HFF-Myc (cell line): Measurements from ENCODE around the gene RNGTT.

Experiments used
- DNase-seq: peaks from one replicate; pipeline ENCODE4 v3.0.0-alpha.2; 2011; ENCODE audit warnings: low read depth; ENCODE audit errors: extremely low read depth
- H3K4me3 ChIP-seq: replicated peaks from 2 replicates; pipeline ENCODE4 v1.5.1; 2011; ENCODE audit warnings: low read depth, mild to moderate bottlenecking, control low read depth, low read length
- TF ChIP-seq, protein P1 (sequence below): IDR thresholded peaks from 2 replicates; pipeline ENCODE4 v1.5.1; 2012; ENCODE audit warnings: mild to moderate bottlenecking, low read depth, low read length, control low read depth; ENCODE audit errors: missing control alignments

The RNGTT gene

GRCh38 chr6:88563277-88563625, 400.2 kb downstream of the RNGTT start:
- TF ChIP-seq, protein P1, sequence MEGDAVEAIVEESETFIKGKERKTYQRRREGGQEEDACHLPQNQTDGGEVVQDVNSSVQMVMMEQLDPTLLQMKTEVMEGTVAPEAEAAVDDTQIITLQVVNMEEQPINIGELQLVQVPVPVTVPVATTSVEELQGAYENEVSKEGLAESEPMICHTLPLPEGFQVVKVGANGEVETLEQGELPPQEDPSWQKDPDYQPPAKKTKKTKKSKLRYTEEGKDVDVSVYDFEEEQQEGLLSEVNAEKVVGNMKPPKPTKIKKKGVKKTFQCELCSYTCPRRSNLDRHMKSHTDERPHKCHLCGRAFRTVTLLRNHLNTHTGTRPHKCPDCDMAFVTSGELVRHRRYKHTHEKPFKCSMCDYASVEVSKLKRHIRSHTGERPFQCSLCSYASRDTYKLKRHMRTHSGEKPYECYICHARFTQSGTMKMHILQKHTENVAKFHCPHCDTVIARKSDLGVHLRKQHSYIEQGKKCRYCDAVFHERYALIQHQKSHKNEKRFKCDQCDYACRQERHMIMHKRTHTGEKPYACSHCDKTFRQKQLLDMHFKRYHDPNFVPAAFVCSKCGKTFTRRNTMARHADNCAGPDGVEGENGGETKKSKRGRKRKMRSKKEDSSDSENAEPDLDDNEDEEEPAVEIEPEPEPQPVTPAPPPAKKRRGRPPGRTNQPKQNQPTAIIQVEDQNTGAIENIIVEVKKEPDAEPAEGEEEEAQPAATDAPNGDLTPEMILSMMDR = no peak
- no peak overlapping the region for H3K4me3 ChIP-seq
- no peak for DNase-seq

- no peak for DNase-seq
- no peak overlapping the region for H3K4me3 ChIP-seq
- TF ChIP-seq, protein P1 = no peak
Measured at GRCh38 chr6:88562353-88563276, 400.8 kb downstream of the RNGTT start.

DNA sequence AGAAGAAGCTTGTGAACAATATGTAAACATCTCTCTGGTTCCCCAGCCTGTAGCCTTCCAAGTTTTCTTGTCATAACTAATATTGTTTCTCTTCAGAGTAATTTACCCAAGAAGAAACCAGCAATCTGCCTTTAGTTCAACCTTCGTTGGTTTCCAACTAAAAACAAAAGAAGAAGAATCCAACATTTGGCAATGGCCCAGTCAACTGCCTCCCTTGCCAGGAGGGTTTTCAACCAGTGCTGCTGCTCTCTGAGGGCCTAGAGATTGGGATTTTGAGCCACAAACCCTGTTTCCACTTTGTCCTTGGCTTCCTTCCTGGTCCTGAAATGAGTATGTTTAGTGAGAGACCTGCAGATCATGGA, 401.5 kb downstream of the RNGTT start:
- TF ChIP-seq, protein P1 = no peak
- DNase-seq = no peak
- H3K4me3 ChIP-seq = no peak overlapping the region

GRCh38 chr6:88561034-88561953, 402.1 kb downstream of the RNGTT start:
- H3K4me3 ChIP-seq = no peak overlapping the region
- peak; percentile 5 for DNase-seq
- TF ChIP-seq, protein P1 = no peak
